Gastroesophageal sphincter (tissue), 4 donors: ENCODE results near the gene OLR1. TPM values are rescaled to one million over a fixed set of nuclear protein-coding genes. Genes with fewer than 3 reads are reported as not detected.
A peak's percentile ranks its signal among the peaks of the same experiment; 100 is the strongest.

Source experiments
- ATAC-seq: fragments of 150-250 bp; one replicate; pipeline ENCODE4 v1.9.1; 2016; ENCODE audit warnings: mild to moderate bottlenecking, moderate library complexity
- H3K27ac ChIP-seq, 4 donors: fragments of 200-600 bp; sonication (generic) in 3 of 4; 1 replicate in 3 of 4; 2 replicates in 1 of 4; pipeline ENCODE4 v1.5.1; 2016 to 2019
- H3K27me3 ChIP-seq: fragments of 200-600 bp; sonication (generic); one replicate; pipeline ENCODE4 v1.5.1; 2019
- H3K36me3 ChIP-seq, 2 donors: fragments of 200-600 bp; sonication (generic); one replicate each; pipeline ENCODE4 v1.5.1; 2019; ENCODE audit warnings: control low read depth in 1 of 2
- H3K4me1 ChIP-seq, 3 donors: fragments of 200-600 bp; sonication (generic); 1 replicate in 2 of 3; 2 replicates in 1 of 3; pipeline ENCODE4 v1.5.1; 2016 to 2019; ENCODE audit warnings: control low read depth in 2 of 3
- H3K4me3 ChIP-seq, 2 donors: fragments of 200-600 bp; sonication (generic); one replicate each; pipeline ENCODE4 v1.5.1; 2019; ENCODE audit warnings: mild to moderate bottlenecking in 1 of 2, moderate library complexity in 1 of 2
- H3K9me3 ChIP-seq, 3 donors: fragments of 200-600 bp; sonication (generic); one replicate each; pipeline ENCODE4 v1.5.1; 2017 to 2019; ENCODE audit warnings: control low read depth in 2 of 3
- CTCF ChIP-seq, 4 experiments: fragments of 200-600 bp in 2 of 4; fragments of 450-650 bp in 2 of 4; sonication (generic) in 1 of 4; IDR thresholded peaks; one replicate each; pipeline ENCODE4 v1.5.1; 2017 to 2019; ENCODE audit warnings: antibody characterized with exemption in 4 of 4, mild to moderate bottlenecking in 2 of 4, moderate library complexity in 2 of 4
- EP300 ChIP-seq: sonication (generic); formaldehyde crosslinking; IDR thresholded peaks from one replicate; pipeline ENCODE4 v1.6.1; 2017; ENCODE audit warnings: antibody characterized with exemption, mild to moderate bottlenecking
- POLR2A ChIP-seq, 2 donors: fragments of 450-650 bp; IDR thresholded peaks; one replicate each; pipeline ENCODE4 v1.6.1; 2017; ENCODE audit warnings: antibody characterized with exemption in 2 of 2, mild to moderate bottlenecking in 2 of 2, moderate library complexity in 1 of 2
- POLR2AphosphoS5 ChIP-seq: sonication (generic); formaldehyde crosslinking; IDR thresholded peaks from one replicate; pipeline ENCODE4 v1.6.1; 2017; ENCODE audit warnings: antibody characterized with exemption
- WGBS, 2 donors: methylation state at CpG; one replicate each; pipeline ENCODE4 v1.1.5; 2018; ENCODE audit warnings: low coverage in 1 of 2; 5-methylcytosine and 5-hydroxymethylcytosine counted together
- total RNA-seq, 4 donors: library from RNA; depleted of rRNA; stranded (reverse); fragments of >200 nt; gene quantifications; one replicate each; pipeline ENCODE4 v1.1.0, GENCODE V29; 2016

The OLR1 gene
- total RNA-seq, 4 donors from 2014 or later = 0.39 to 6.5 (median 5.5) TPM; not detected in 1

- WGBS, 2 donors = 50 to 61% methylated on average over 2 to 3 of the region's 3 CpGs
- H3K4me1 ChIP-seq = peaks cover 0 to 44% (median 2%) of the 10 kb centered on the region in 3 donors
- ATAC-seq = no peak
Observed at GRCh38 chr12:10214895-10215267, 42.9 kb upstream of the OLR1 start.

GRCh38 chr12:10214136-10214894 is 42.4 kb upstream of the OLR1 start:
- peaks cover 0 to 41% (median 0%) of the 10 kb centered on the region in 3 donors for H3K4me1 ChIP-seq
- H3K9me3 ChIP-seq = no peaks in the 10 kb centered on the region
- TF ChIP-seq POLR2A (IDR thresholded peaks at IDR 0.05) (no peak), CTCF (IDR thresholded peaks at IDR 0.05) (no peak), EP300 (no peak), POLR2AphosphoS5 (no peak)
- WGBS, 2 donors = 12 to 14% methylated on average over 10 of the region's 10 CpGs
- no peaks in the 10 kb centered on the region for H3K27me3 ChIP-seq
- no peak for ATAC-seq
- H3K4me3 ChIP-seq = peak overlapping the region; percentile 78 to 83
- H3K36me3 ChIP-seq = peaks cover 0 to 32% of the 10 kb centered on the region in 2 donors
- H3K27ac ChIP-seq = peak overlapping the region; percentile 98 to 99 (median 98)

More at GRCh38 chr12:10214895-10215267, 42.9 kb upstream of the OLR1 start:
- TF ChIP-seq POLR2A (IDR thresholded peaks at IDR 0.05) = no peak
- peak; percentile 64 for TF ChIP-seq POLR2AphosphoS5
- H3K36me3 ChIP-seq = peaks cover 0 to 38% of the 10 kb centered on the region in 2 donors
- peak overlapping the region; percentile 78 to 83 for H3K4me3 ChIP-seq
- H3K27ac ChIP-seq = peak overlapping the region; percentile 98 to 99 (median 98)
- H3K9me3 ChIP-seq = no peaks in the 10 kb centered on the region
- no peaks in the 10 kb centered on the region for H3K27me3 ChIP-seq

- TF ChIP-seq POLR2AphosphoS5 (peak; percentile 72), POLR2A (IDR thresholded peaks at IDR 0.05) (peak; percentile 62 to 78), EP300 (no peak), CTCF (IDR thresholded peaks at IDR 0.05) (peak in 1 of 4 experiments; percentile 5)
- peak; percentile 58 for ATAC-seq
- peaks cover 0 to 39% (median 0%) of the 10 kb centered on the region in 3 donors for H3K4me1 ChIP-seq
- no peaks in the 10 kb centered on the region for H3K27me3 ChIP-seq
- H3K36me3 ChIP-seq = peaks cover 0 to 24% of the 10 kb centered on the region in 2 donors
- 1 to 2% methylated on average over 9 to 26 of the region's 47 CpGs for WGBS, 2 donors
- H3K4me3 ChIP-seq = peak overlapping the region; percentile 78 to 83
- H3K9me3 ChIP-seq = no peaks in the 10 kb centered on the region
- peak overlapping the region; percentile 98 to 99 (median 98) for H3K27ac ChIP-seq
Observed at GRCh38 chr12:10213168-10214135, 41.5 kb upstream of the OLR1 start.

GRCh38 chr12:10212739-10213131 is 40.8 kb upstream of the OLR1 start, which contains the start of gene GABARAPL1:
Gene GABARAPL1 (plus strand): TSS chr12:10212877. CDS start chr12:10213130, 253 bp downstream.
- WGBS, 2 donors = 0% methylated on average over 2 to 4 of the region's 35 CpGs

More at GRCh38 chr12:10212739-10213131, 40.8 kb upstream of the OLR1 start, which contains the start of gene GABARAPL1:
- Histone ChIP-seq H3K9me3 (no peaks in the 10 kb centered on the region), H3K4me1 (peaks cover 0 to 32% (median 0%) of the 10 kb centered on the region in 3 donors), H3K4me3 (peak within 1 kb of the TSS; percentile 78 to 83), H3K27ac (peak within 1 kb of the TSS; percentile 98 to 99 (median 98)), H3K27me3 (no peaks in the 10 kb centered on the region), H3K36me3 (peaks cover 0 to 16% of the 10 kb centered on the region in 2 donors)
- peak; percentile 68 for TF ChIP-seq POLR2AphosphoS5
- TF ChIP-seq CTCF (IDR thresholded peaks at IDR 0.05) = peak in 1 of 4 experiments; percentile 20
- peak; percentile 44 for TF ChIP-seq EP300
- TF ChIP-seq POLR2A (IDR thresholded peaks at IDR 0.05) = peak; percentile 35 to 77
- ATAC-seq = peak; percentile 85
